Progenitor cell of endocrine pancreas (in vitro differentiated cells): ENCODE measurements around the gene BTG4. TPM values are rescaled to one million over a fixed set of nuclear protein-coding genes. Genes with fewer than 3 reads are reported as not detected.

Experiments used
- DNase-seq: peaks from one replicate; pipeline ENCODE4 v3.0.0; 2021; ENCODE audit warnings: low spot score; ENCODE audit not compliant: unreplicated experiment
- H3K27ac Mint-ChIP-seq: 2 replicates; pipeline ENCODE4 v1.8.0; 2021; ENCODE audit warnings: mild to moderate bottlenecking, moderate library complexity, mixed read lengths
- H3K27me3 Mint-ChIP-seq: 2 replicates; pipeline ENCODE4 v1.8.0; 2021; ENCODE audit warnings: mixed read lengths
- H3K36me3 Mint-ChIP-seq: 2 replicates; pipeline ENCODE4 v1.8.0; 2022; ENCODE audit warnings: mixed read lengths; ENCODE audit not compliant: insufficient read depth
- H3K4me1 Mint-ChIP-seq: 2 replicates; pipeline ENCODE4 v1.8.0; 2021; ENCODE audit warnings: low read depth, mixed read lengths
- H3K4me3 Mint-ChIP-seq: 2 replicates; pipeline ENCODE4 v1.8.0; 2021; ENCODE audit warnings: low read depth, mild to moderate bottlenecking, moderate library complexity, mixed read lengths
- H3K9me3 Mint-ChIP-seq: 2 replicates; pipeline ENCODE4 v1.8.0; 2021; ENCODE audit warnings: low read depth, mixed read lengths
- CTCF ChIP-seq: fragments of 200-600 bp; sonication (generic); IDR thresholded peaks from one replicate; pipeline ENCODE4 v1.5.0; 2021; ENCODE audit warnings: antibody characterized with exemption, mild to moderate bottlenecking; ENCODE audit not compliant: unreplicated experiment
- total RNA-seq: library from RNA; stranded (reverse); gene quantifications from 2 replicates; pipeline ENCODE4 v1.2.1, GENCODE V29; 2021

The BTG4 gene
- total RNA-seq, 1 donor from 2014 or later = not detected

DNA sequence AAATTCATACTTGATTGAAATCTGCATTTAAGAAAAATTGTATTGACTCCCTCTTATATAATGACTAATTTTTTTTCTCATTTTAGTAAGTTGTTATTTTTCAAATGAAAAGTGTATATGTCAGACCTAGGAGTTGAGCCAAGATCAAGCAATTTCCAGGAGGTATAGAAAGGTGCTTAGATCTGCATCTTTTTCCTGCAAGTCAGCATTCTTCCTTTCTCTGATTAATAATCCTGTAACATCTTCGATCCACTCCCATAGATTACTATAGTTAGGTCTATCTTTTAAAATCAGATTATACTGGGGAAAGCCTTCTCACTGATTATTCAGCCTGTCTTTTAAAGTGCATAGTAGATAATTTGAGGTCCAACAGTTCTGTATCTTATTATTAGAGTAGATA lies 15.1 kb upstream of the BTG4 start:
- no peak overlapping the region for H3K4me3 Mint-ChIP-seq
- no peaks in the 10 kb centered on the region for H3K36me3 Mint-ChIP-seq
- peaks cover 11% of the 10 kb centered on the region for H3K27me3 Mint-ChIP-seq
- DNase-seq = no peak
- no peak for TF ChIP-seq CTCF
- no peaks in the 10 kb centered on the region for H3K4me1 Mint-ChIP-seq
- no peak overlapping the region for H3K27ac Mint-ChIP-seq
- H3K9me3 Mint-ChIP-seq = no peaks in the 10 kb centered on the region

DNA sequence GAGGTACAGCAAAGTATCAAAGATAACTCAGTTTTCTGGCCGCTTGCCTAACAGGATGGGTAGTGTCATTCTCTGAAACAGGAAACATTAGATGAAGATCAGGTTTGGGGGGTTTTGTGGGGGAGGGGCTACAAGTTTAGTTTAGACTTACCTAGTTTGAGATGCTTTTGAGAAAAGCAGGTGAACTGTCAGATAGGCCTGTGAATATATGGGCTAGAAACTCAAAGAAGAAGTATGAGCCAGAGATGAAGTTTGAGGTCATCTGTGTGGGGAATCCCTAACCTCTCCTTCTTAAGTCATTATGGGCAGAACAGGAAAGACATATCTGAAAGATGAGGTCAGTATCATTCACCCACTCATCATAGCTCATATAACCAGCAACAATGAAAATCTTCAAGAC lies 14.3 kb upstream of the BTG4 start:
- Mint-ChIP-seq H3K4me1 (no peaks in the 10 kb centered on the region), H3K27me3 (peaks cover 11% of the 10 kb centered on the region), H3K27ac (no peak overlapping the region), H3K9me3 (no peaks in the 10 kb centered on the region), H3K4me3 (no peak overlapping the region), H3K36me3 (no peaks in the 10 kb centered on the region)
- TF ChIP-seq CTCF = no peak
- DNase-seq = no peak

GRCh38 chr11:111525456-111525855 lies 13.3 kb upstream of the BTG4 start:
- Mint-ChIP-seq H3K9me3 (no peaks in the 10 kb centered on the region), H3K36me3 (no peaks in the 10 kb centered on the region), H3K27ac (no peak overlapping the region), H3K27me3 (peaks cover 11% of the 10 kb centered on the region), H3K4me3 (no peak overlapping the region), H3K4me1 (no peaks in the 10 kb centered on the region)
- TF ChIP-seq CTCF = no peak
- DNase-seq = no peak

- DNase-seq = no peak
- Mint-ChIP-seq H3K27me3 (peaks cover 9% of the 10 kb centered on the region), H3K4me3 (no peak overlapping the region), H3K9me3 (no peaks in the 10 kb centered on the region), H3K27ac (no peak overlapping the region), H3K4me1 (no peaks in the 10 kb centered on the region), H3K36me3 (no peaks in the 10 kb centered on the region)
- no peak for TF ChIP-seq CTCF
Observed at GRCh38 chr11:111524056-111524455, 11.9 kb upstream of the BTG4 start.

- Mint-ChIP-seq H3K9me3 (no peaks in the 10 kb centered on the region), H3K27ac (no peak overlapping the region), H3K4me1 (no peaks in the 10 kb centered on the region), H3K4me3 (no peak overlapping the region), H3K27me3 (peaks cover 9% of the 10 kb centered on the region), H3K36me3 (no peaks in the 10 kb centered on the region)
- DNase-seq = no peak
- no peak for TF ChIP-seq CTCF
Observed at GRCh38 chr11:111523343-111523742, 11.2 kb upstream of the BTG4 start.
